Liver (tissue), 3 donors: ENCODE measurements around the gene SIX4.

Experiments
- HNF4A ChIP-seq, 2 donors: conservative IDR thresholded peaks; 2 replicates each; pipeline ENCODE4 v1.6.1; 2016; ENCODE audit warnings: antibody characterized with exemption in 2 of 2, mild to moderate bottlenecking in 2 of 2
- TF ChIP-seq, protein P1 (sequence below): fragments of 150-350 bp; IDR thresholded peaks from 2 replicates; pipeline ENCODE4 v1.5.1; 2017; ENCODE audit warnings: improper control_type of control experiment, low read depth, low read length; ENCODE audit not compliant: missing input control
- donor health status: healthy.
- donor health status: healthy.

- TF ChIP-seq, protein P1, sequence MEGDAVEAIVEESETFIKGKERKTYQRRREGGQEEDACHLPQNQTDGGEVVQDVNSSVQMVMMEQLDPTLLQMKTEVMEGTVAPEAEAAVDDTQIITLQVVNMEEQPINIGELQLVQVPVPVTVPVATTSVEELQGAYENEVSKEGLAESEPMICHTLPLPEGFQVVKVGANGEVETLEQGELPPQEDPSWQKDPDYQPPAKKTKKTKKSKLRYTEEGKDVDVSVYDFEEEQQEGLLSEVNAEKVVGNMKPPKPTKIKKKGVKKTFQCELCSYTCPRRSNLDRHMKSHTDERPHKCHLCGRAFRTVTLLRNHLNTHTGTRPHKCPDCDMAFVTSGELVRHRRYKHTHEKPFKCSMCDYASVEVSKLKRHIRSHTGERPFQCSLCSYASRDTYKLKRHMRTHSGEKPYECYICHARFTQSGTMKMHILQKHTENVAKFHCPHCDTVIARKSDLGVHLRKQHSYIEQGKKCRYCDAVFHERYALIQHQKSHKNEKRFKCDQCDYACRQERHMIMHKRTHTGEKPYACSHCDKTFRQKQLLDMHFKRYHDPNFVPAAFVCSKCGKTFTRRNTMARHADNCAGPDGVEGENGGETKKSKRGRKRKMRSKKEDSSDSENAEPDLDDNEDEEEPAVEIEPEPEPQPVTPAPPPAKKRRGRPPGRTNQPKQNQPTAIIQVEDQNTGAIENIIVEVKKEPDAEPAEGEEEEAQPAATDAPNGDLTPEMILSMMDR, result no peak
- no peak for TF ChIP-seq HNF4A (conservative IDR thresholded peaks at IDR 0.05)
Observed at GRCh38 chr14:60771117-60771516, 47.0 kb upstream of the SIX4 start.
